ENCODE measurements around the gene ALG1.

ALG1 gene

DNA sequence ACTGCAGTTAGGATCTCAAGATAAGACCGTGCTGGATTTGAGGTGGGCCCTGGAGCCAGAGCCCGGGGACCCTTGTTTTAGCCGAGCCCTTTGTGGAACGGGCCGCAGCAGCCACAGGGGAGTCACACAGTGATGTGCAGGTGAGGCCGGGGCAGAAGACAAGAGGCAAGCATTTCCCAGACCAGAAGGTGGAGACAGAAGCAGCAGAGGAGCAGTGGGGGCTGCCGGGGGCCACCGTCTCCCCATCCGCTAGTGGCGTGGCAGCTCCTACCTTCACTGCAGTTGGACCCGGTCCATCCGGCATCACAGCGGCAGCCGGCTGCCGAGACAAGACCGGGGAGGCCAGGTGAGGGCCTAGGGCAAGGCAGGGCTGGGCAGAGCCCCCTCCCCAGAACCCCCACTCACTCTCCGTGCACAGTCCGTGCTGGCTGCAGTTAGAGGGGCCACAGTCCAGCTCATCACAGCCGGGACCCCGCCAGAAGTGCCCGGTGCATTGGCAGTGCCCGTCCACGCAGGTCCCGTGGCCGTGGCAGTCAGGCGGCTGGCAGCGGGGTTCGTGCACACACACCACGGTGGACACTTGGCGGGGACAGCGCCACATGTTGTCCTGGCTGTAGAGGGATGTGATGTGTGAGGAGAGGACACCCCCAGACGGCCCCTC lies 43.9 kb upstream of the ALG1 start:
- Mint-ChIP-seq H3K27me3 (ENCODE audit: low read depth) (no peaks in the 10 kb centered on the region), H3K27ac (no peak overlapping the region), H3K4me1 (peaks cover 2% of the 10 kb centered on the region), H3K4me3 (no peak overlapping the region), H3K36me3 (ENCODE audit: low read depth) (no peaks in the 10 kb centered on the region), H3K9me3 (no peaks in the 10 kb centered on the region)
- TF ChIP-seq, protein P1, sequence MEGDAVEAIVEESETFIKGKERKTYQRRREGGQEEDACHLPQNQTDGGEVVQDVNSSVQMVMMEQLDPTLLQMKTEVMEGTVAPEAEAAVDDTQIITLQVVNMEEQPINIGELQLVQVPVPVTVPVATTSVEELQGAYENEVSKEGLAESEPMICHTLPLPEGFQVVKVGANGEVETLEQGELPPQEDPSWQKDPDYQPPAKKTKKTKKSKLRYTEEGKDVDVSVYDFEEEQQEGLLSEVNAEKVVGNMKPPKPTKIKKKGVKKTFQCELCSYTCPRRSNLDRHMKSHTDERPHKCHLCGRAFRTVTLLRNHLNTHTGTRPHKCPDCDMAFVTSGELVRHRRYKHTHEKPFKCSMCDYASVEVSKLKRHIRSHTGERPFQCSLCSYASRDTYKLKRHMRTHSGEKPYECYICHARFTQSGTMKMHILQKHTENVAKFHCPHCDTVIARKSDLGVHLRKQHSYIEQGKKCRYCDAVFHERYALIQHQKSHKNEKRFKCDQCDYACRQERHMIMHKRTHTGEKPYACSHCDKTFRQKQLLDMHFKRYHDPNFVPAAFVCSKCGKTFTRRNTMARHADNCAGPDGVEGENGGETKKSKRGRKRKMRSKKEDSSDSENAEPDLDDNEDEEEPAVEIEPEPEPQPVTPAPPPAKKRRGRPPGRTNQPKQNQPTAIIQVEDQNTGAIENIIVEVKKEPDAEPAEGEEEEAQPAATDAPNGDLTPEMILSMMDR (IDR thresholded peaks at IDR 0.05; ENCODE audit: unreplicated experiment in 3 of 3), result no peak

DNA sequence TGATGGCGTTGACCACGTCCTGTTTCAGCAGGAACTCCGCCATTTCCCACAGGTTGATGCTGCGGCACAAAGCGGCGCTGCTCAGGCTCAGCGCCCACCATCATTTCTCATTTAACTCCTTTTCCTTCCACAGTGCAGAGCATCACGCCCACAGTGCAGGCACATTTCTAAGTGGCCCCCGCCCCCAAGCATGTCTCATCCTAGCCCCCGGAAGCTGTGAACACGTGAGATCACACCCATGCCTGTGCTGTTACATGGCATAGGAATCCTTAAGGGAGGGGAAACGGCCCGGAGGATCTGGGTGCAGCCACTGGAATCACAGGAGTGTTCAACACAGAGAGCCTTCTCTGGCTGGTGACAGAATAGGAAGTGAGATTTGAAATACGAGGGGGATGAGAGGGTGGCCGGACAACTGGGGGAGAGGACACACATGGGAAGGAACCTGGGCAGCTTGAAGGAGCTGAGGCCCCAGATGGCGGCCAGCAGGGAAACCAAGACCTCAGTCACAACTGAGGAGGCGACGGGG lies 42.6 kb upstream of the ALG1 start:
- H3K27me3 Mint-ChIP-seq (ENCODE audit: low read depth), result no peaks in the 10 kb centered on the region
- peak overlapping the region in 2 of 3 experiments; percentile 29 to 52 for H3K4me3 Mint-ChIP-seq
- TF ChIP-seq, protein P1 (IDR thresholded peaks at IDR 0.05; ENCODE audit: unreplicated experiment in 3 of 3), result no peak
- no peaks in the 10 kb centered on the region for H3K36me3 Mint-ChIP-seq (ENCODE audit: low read depth)
- no peak overlapping the region for H3K27ac Mint-ChIP-seq
- H3K4me1 Mint-ChIP-seq, result peaks cover 7% of the 10 kb centered on the region
- H3K9me3 Mint-ChIP-seq, result no peaks in the 10 kb centered on the region

DNA sequence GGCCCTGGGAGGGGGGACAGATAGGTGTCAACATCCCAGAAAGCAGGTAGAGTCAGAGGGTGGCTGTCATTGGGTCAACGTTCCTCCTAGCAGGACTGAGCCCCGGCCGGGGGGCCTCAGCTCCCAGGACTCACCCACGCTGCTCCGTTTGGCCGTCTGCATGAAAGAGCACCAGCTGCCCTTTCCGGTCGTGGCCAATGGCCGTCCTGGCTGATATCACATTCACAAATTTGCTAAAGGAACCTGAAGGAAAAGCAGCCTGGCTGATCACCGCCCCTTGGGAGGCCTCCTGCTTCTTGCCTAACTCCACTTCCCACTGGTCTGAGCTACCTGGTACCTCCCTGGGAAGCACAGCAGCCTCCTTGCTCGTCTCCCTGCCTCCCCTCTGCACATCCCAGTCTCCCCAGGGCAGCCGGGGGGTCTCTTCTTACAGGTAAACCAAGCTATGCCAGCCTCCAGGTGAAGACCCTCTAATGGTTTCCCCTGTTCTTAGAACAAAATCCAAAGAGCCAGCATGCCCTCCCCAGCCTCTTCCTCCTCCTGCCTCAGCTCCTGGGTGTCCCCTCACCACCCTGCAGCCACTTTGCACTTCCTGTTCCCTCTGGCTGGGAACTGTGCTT lies 41.3 kb upstream of the ALG1 start:
- no peak overlapping the region for H3K27ac Mint-ChIP-seq
- H3K27me3 Mint-ChIP-seq (ENCODE audit: low read depth), result no peaks in the 10 kb centered on the region
- H3K4me3 Mint-ChIP-seq, result peak overlapping the region in 1 of 3 experiments; percentile 44
- TF ChIP-seq, protein P1 (IDR thresholded peaks at IDR 0.05; ENCODE audit: unreplicated experiment in 3 of 3), result no peak
- H3K4me1 Mint-ChIP-seq, result peaks cover 12% of the 10 kb centered on the region
- H3K36me3 Mint-ChIP-seq (ENCODE audit: low read depth), result no peaks in the 10 kb centered on the region
- no peaks in the 10 kb centered on the region for H3K9me3 Mint-ChIP-seq

DNA sequence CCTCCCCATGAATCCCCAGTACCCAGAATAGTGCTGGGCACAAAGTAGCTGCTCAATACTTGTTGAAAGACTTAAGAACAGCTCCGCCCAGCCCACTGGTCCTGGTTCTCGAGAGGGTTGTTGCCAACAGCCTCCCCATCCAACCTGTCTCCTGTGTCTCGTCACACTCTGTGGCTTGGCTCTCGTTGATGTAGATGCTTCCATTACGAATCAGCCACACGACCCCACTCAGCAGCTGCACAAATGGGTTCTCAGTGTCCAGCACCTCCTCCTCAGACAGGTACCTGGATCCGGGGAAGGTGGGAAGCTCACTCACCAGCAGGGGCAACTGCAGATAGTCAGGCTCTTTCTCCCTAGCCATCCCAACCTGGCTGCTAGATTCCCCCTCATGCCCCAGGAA lies 40.0 kb upstream of the ALG1 start:
- Mint-ChIP-seq H3K36me3 (ENCODE audit: low read depth) (no peaks in the 10 kb centered on the region), H3K27me3 (ENCODE audit: low read depth) (no peaks in the 10 kb centered on the region), H3K9me3 (no peaks in the 10 kb centered on the region), H3K27ac (no peak overlapping the region), H3K4me3 (peak overlapping the region; percentile 65 to 81 (median 81)), H3K4me1 (peaks cover 12% of the 10 kb centered on the region)
- TF ChIP-seq, protein P1 (IDR thresholded peaks at IDR 0.05; ENCODE audit: unreplicated experiment in 3 of 3), result no peak

DNA sequence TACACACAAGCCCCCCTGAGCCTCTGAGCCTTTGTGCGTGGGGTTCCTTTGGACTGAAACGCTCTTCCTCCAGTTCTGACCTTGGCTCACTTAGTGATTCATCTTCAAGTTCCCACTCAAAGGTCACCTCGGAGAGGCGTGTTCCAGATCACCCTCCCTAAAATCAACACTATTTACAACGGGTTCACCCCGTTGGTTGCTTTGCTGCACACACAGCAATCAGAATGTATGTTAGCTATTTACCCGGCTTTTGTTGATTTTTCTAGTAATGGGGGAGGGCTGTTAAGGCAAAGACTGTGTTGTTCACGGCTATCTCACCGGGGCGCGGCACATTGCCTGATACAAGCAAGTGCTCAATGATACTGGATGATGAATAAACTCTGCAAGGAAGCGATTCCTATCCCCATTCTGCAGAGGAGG lies 38.9 kb upstream of the ALG1 start:
- Mint-ChIP-seq H3K4me1 (peaks cover 12% of the 10 kb centered on the region), H3K9me3 (no peaks in the 10 kb centered on the region), H3K36me3 (ENCODE audit: low read depth) (no peaks in the 10 kb centered on the region), H3K4me3 (peak overlapping the region; percentile 84 to 88 (median 85)), H3K27ac (no peak overlapping the region), H3K27me3 (ENCODE audit: low read depth) (no peaks in the 10 kb centered on the region)
- TF ChIP-seq, protein P1 (IDR thresholded peaks at IDR 0.05; ENCODE audit: unreplicated experiment in 3 of 3), result no peak
